B cell (primary cell): ENCODE results near the gene TET1. TPM values are rescaled to one million over a fixed set of nuclear protein-coding genes. Genes with fewer than 3 reads are reported as not detected.

Experiments
- ATAC-seq: fragments of 200-7000 bp; cut with Tn5 transposase; one replicate; pipeline ENCODE4 v1.10.0; 2021; ENCODE audit warnings: low read depth, mild to moderate bottlenecking, moderate number of reproducible peaks, moderate library complexity
- CTCF ChIA-PET: fragments of 350-600 bp; sonication (Branson Sonifier 250); formaldehyde crosslinking; loops from one replicate; lab custom pipeline; 2021; ENCODE audit warnings: antibody characterized with exemption, inconsistent platforms; lab: Charles Lee
- POLR2A ChIA-PET: fragments of 350-600 bp; sonication (Branson Sonifier 250); formaldehyde crosslinking; loops from one replicate; lab custom pipeline; 2021; ENCODE audit warnings: antibody characterized with exemption; lab: Charles Lee
- DNase-seq: peaks from one replicate; pipeline ENCODE4 v3.0.0; 2013
- H2AFZ ChIP-seq: 2 replicates; pipeline ENCODE4 v1.6.1; 2012; ENCODE audit warnings: mild to moderate bottlenecking, low read depth, low read length; ENCODE audit not compliant: insufficient read depth, poor library complexity, severe bottlenecking
- H3K27ac ChIP-seq, 2 donors: 1 replicate in 1 of 2; 2 replicates in 1 of 2; pipeline ENCODE4 v1.5.1; 2012 to 2013; ENCODE audit warnings: low read length in 2 of 2, mild to moderate bottlenecking in 2 of 2, moderate library complexity in 1 of 2
- H3K27me3 ChIP-seq, 4 experiments: fragments of 200-600 bp in 1 of 4; sonication (generic) in 1 of 4; replicated peaks in 1 of 4; 1 replicate in 2 of 4; 2 replicates in 2 of 4; pipeline versions ENCODE4 v1.6.1 to v1.7.0; 2013 to 2016; ENCODE audit warnings: low read length in 3 of 4, mild to moderate bottlenecking in 2 of 4, mixed read lengths in 1 of 4, moderate library complexity in 1 of 4; ENCODE audit not compliant: insufficient read depth in 4 of 4, control insufficient read depth in 3 of 4; ENCODE audit errors: control extremely low read depth in 1 of 4
- H3K36me3 ChIP-seq, 2 experiments: replicated peaks in 1 of 2; 1 replicate in 1 of 2; 2 replicates in 1 of 2; pipeline versions ENCODE4 v1.6.1 to v1.7.1; 2013; ENCODE audit warnings: low read length in 1 of 2; ENCODE audit not compliant: insufficient read depth in 2 of 2, control insufficient read depth in 1 of 2; ENCODE audit errors: control extremely low read depth in 1 of 2, extremely low read depth in 1 of 2
- H3K4me1 ChIP-seq, 2 donors: fragments of 200-600 bp in 1 of 2; sonication (generic) in 1 of 2; 1 replicate in 1 of 2; 2 replicates in 1 of 2; pipeline versions ENCODE4 v1.5.1 to v1.6.1; 2013 to 2017; ENCODE audit warnings: low read length in 2 of 2; ENCODE audit not compliant: control insufficient read depth in 2 of 2, insufficient read depth in 2 of 2
- H3K4me2 ChIP-seq: replicated peaks from 2 replicates; pipeline ENCODE3; 2012; ENCODE audit warnings: mild to moderate bottlenecking, low read depth, low read length; ENCODE audit not compliant: poor library complexity, severe bottlenecking
- H3K4me3 ChIP-seq, 5 experiments: fragments of 200-600 bp in 1 of 5; sonication (generic) in 1 of 5; 1 replicate in 3 of 5; 2 replicates in 2 of 5; pipeline versions ENCODE4 v1.5.1 to v1.7.0; 2011 to 2016; ENCODE audit warnings: low read length in 4 of 5, mild to moderate bottlenecking in 4 of 5, low read depth in 2 of 5, control low read depth in 1 of 5, moderate library complexity in 1 of 5; ENCODE audit not compliant: insufficient read depth in 1 of 5; ENCODE audit errors: control extremely low read depth in 1 of 5, extremely low read depth in 1 of 5
- H3K79me2 ChIP-seq: fragments of 200-600 bp; sonication (generic); one replicate; pipeline ENCODE4 v1.6.0; 2016; ENCODE audit warnings: low read length; ENCODE audit not compliant: control insufficient read depth, insufficient read depth
- H3K9ac ChIP-seq: fragments of 200-600 bp; sonication (generic); 2 replicates; pipeline ENCODE4 v1.6.1; 2017; ENCODE audit warnings: mild to moderate bottlenecking, low read length, moderate library complexity
- H3K9me3 ChIP-seq, 3 donors: one replicate each; pipeline versions ENCODE4 v1.6.1 to v1.7.1; 2013; ENCODE audit warnings: low read length in 2 of 3; ENCODE audit not compliant: control insufficient read depth in 2 of 3, insufficient read depth in 1 of 3; ENCODE audit errors: control extremely low read depth in 1 of 3
- H4K20me1 ChIP-seq: 2 replicates; pipeline ENCODE4 v1.6.0; 2012; ENCODE audit warnings: mild to moderate bottlenecking, low read length; ENCODE audit not compliant: insufficient read depth, control insufficient read depth, poor library complexity, severe bottlenecking
- H3K27ac Mint-ChIP-seq: one replicate; pipeline ENCODE4 v1.8.0; 2021; ENCODE audit warnings: mixed read lengths
- H3K27me3 Mint-ChIP-seq: one replicate; pipeline ENCODE4 v1.8.0; 2021; ENCODE audit warnings: mixed read lengths
- H3K4me1 Mint-ChIP-seq: one replicate; pipeline ENCODE4 v1.8.0; 2021; ENCODE audit warnings: mixed read lengths
- H3K4me3 Mint-ChIP-seq: one replicate; pipeline ENCODE4 v1.8.0; 2021; ENCODE audit warnings: mixed read lengths
- H3K9me3 Mint-ChIP-seq: one replicate; pipeline ENCODE4 v1.8.0; 2022; ENCODE audit warnings: mixed read lengths; ENCODE audit not compliant: insufficient read depth
- EZH2 ChIP-seq: IDR thresholded peaks from 2 replicates; pipeline ENCODE4 v1.6.1; 2012; ENCODE audit warnings: borderline replicate concordance, low read depth, mild to moderate bottlenecking, moderate library complexity, low read length; ENCODE audit not compliant: insufficient read depth, poor library complexity, severe bottlenecking
- WGBS: methylation state at CpG from one replicate; pipeline ENCODE4 v1.1.5; 2013; ENCODE audit warnings: missing lambda C conversion rate; ENCODE audit not compliant: insufficient coverage; 5-methylcytosine and 5-hydroxymethylcytosine counted together
- intact Hi-C: fragments of 100-400 bp; cut with micrococcal nuclease; formaldehyde crosslinking; loops from one replicate; pipeline ENCODE4 v1.10.0; 2022
- polyA plus RNA-seq: library from polyadenylated mRNA; depleted of rRNA; stranded (reverse); fragments of >200 nt; gene quantifications from 2 replicates; pipeline ENCODE4 v1.2.3, GENCODE V29; 2012
- total RNA-seq, 2 donors: library from RNA; stranded (reverse); fragments of 120-200 nt in 1 of 2; gene quantifications; 1 replicate in 1 of 2; 2 replicates in 1 of 2; pipeline versions ENCODE4 v1.2.3 to v1.2.4, GENCODE V29; 2013 to 2022
- TF ChIP-seq, protein P1 (sequence below): fragments of 200-600 bp; IDR thresholded peaks from one replicate; pipeline ENCODE4 v1.8.0; 2022; ENCODE audit warnings: antibody characterized with exemption, mild to moderate bottlenecking

Gene TET1
- total and polyA plus RNA-seq, 2 donors (not counting 1 experiment from before 2014, with no cell fraction given), result 0.30 to 1.4 TPM

DNA sequence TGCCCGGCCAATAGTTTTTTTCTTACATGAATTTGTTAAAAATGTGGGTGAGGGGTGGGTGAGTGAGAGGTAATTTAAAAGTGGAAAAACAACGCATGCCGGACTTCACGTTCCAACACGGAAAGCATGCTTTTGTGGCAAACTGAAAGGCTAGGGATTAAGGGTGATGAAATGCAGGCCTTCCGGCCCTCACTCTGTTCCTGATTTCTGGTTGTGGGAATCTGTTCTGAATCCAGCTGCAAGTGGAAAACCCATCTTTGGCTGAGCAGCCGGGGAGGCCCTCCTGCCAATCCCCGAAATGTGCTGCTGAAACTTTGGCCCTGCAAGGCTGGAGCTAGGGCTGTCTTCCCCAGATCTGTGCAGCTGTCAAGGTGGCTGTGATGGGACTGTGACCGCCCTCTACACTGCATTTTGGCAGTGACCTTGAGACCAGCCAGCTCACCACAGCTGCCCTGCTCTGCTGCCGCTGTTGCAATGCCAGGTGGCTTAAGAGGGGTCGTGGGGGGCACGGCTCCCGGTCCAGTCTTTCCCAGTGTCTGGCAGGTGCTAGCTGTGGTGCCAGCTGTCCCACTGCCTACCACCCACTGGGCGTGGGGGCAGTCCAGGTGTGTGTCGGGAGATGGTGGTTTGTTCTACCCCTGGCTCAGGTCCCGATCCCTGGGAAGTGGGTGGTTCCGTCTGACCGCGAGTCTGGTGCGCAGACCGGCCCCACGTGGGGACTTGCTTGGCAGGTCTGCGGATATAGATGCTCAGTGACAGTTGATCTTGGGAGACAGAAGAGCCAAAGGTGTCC is 39.0 kb downstream of the TET1 start:
- H3K9ac ChIP-seq, result no peak overlapping the region
- peaks cover 23% of the 10 kb centered on the region for H3K4me1 Mint-ChIP-seq
- peaks cover 5 to 10% of the 10 kb centered on the region in 2 donors for H3K4me1 ChIP-seq

GRCh38 chr10:68599771-68600040 is 39.6 kb downstream of the TET1 start:
- Mint-ChIP-seq H3K27me3 (no peaks in the 10 kb centered on the region), H3K9me3 (no peaks in the 10 kb centered on the region), H3K4me1 (peaks cover 23% of the 10 kb centered on the region), H3K4me3 (peak overlapping the region; percentile 95), H3K27ac (peak overlapping the region; percentile 81)
- Histone ChIP-seq H3K9ac (peak overlapping the region; percentile 81), H3K9me3 (no peaks in the 10 kb centered on the region), H3K79me2 (no peaks in the 10 kb centered on the region), H3K27me3 (no peaks in the 10 kb centered on the region), H2AFZ (peak overlapping the region; percentile 88), H3K4me1 (peaks cover 5 to 10% of the 10 kb centered on the region in 2 donors), H3K36me3 (no peaks in the 10 kb centered on the region), H3K4me2 (peak overlapping the region; percentile 81), H3K27ac (no peak overlapping the region), H3K4me3 (peak overlapping the region in 3 of 5 experiments; percentile 57 to 79 (median 59)), H4K20me1 (no peaks in the 10 kb centered on the region)
- TF ChIP-seq, protein P1, sequence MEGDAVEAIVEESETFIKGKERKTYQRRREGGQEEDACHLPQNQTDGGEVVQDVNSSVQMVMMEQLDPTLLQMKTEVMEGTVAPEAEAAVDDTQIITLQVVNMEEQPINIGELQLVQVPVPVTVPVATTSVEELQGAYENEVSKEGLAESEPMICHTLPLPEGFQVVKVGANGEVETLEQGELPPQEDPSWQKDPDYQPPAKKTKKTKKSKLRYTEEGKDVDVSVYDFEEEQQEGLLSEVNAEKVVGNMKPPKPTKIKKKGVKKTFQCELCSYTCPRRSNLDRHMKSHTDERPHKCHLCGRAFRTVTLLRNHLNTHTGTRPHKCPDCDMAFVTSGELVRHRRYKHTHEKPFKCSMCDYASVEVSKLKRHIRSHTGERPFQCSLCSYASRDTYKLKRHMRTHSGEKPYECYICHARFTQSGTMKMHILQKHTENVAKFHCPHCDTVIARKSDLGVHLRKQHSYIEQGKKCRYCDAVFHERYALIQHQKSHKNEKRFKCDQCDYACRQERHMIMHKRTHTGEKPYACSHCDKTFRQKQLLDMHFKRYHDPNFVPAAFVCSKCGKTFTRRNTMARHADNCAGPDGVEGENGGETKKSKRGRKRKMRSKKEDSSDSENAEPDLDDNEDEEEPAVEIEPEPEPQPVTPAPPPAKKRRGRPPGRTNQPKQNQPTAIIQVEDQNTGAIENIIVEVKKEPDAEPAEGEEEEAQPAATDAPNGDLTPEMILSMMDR, result no peak
- TF ChIP-seq EZH2, result no peak
- ATAC-seq (no peak), DNase-seq (no peak)
- ChIA-PET POLR2A (interaction anchor here (1.1 kb wide), 1 partner anchor 24 kb away, joined by 4 read pairs; no protein-coding TSS in a partner anchor), CTCF (no interaction called here)
- intact Hi-C loops, result loop anchor here (2.0 kb wide), 1 partner anchor 39 kb away; the partner anchor contains the start of gene TET1
- WGBS, result 80% methylated on average over 1 of the region's 3 CpGs

More for the DNA sequence above, 39.0 kb downstream of the TET1 start:
- H3K79me2 ChIP-seq, result no peaks in the 10 kb centered on the region
- H3K27me3 Mint-ChIP-seq, result no peaks in the 10 kb centered on the region
- ATAC-seq (no peak), DNase-seq (peak; percentile 11)
- H3K27ac Mint-ChIP-seq, result no peak overlapping the region
- H3K27me3 ChIP-seq, result no peaks in the 10 kb centered on the region
- H3K9me3 ChIP-seq, result no peaks in the 10 kb centered on the region
- ChIA-PET POLR2A (no interaction called here), CTCF (interaction anchor here (0.6 kb wide), 1 partner anchor 125 kb away, joined by 3 read pairs; no protein-coding TSS in a partner anchor)
- intact Hi-C loops, result no loop called here
- no peak for TF ChIP-seq EZH2
- TF ChIP-seq, protein P1, result no peak
- no peak overlapping the region for H3K27ac ChIP-seq
- H3K36me3 ChIP-seq, result no peaks in the 10 kb centered on the region
- peak overlapping the region; percentile 88 for H2AFZ ChIP-seq
- 79% methylated on average over 23 of the region's 23 CpGs for WGBS
- H3K4me2 ChIP-seq, result no peak overlapping the region
- no peak overlapping the region for H3K4me3 ChIP-seq
- H3K4me3 Mint-ChIP-seq, result peak overlapping the region; percentile 43
- no peaks in the 10 kb centered on the region for H4K20me1 ChIP-seq
- H3K9me3 Mint-ChIP-seq, result no peaks in the 10 kb centered on the region
